Peyer's patch (tissue), 4 donors: ENCODE results near the gene NEURL1B.

Experiments
- POLR2A ChIP-seq, 2 donors: fragments of 450-650 bp; IDR thresholded peaks; one replicate each; pipeline ENCODE4 v1.5.1; 2017; ENCODE audit warnings: antibody characterized with exemption in 2 of 2, mild to moderate bottlenecking in 2 of 2, moderate library complexity in 2 of 2
- TF ChIP-seq, protein P1 (sequence below), 6 experiments: fragments of 450-650 bp in 4 of 6; fragments of 200-600 bp in 2 of 6; sonication (generic) in 1 of 6; IDR thresholded peaks; one replicate each; pipeline ENCODE4 v1.5.1; 2017 to 2019; ENCODE audit warnings: antibody characterized with exemption in 6 of 6, mild to moderate bottlenecking in 3 of 6, moderate library complexity in 1 of 6

DNA sequence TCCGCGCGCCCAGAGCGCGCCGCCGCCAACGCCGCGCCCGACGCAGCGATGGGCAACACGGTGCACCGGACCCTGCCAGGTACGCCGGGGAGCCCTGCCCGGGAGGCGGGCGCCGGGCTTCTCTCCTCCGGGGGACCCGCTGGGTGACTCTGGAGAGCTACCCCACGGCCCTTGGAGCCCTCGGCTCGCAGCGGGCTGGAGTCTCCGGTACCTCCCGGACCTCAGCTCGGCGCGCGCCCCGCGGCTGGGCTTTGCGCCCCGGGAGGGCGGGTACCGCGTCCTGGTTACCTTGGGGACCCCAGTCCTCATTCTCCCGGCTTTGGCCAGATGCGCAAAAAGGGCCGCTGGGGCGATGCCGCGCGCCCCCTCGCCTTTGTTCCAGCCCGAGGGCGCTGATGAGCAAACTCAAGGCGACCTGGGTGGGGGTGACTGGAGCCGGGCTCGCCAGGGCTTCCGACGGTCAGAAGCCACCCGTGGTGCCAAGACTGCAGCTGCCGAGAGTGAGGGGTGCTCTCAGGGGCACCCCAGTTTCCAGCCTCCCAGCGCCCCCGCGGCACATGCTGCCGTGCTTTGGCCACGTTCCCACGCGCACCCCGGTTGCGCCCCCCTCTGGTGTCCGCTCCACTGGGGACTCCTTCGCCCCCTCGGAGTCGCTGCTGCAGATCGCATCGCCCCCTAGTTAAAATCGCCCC, 442 bp downstream of the NEURL1B start:
- TF ChIP-seq, protein P1, sequence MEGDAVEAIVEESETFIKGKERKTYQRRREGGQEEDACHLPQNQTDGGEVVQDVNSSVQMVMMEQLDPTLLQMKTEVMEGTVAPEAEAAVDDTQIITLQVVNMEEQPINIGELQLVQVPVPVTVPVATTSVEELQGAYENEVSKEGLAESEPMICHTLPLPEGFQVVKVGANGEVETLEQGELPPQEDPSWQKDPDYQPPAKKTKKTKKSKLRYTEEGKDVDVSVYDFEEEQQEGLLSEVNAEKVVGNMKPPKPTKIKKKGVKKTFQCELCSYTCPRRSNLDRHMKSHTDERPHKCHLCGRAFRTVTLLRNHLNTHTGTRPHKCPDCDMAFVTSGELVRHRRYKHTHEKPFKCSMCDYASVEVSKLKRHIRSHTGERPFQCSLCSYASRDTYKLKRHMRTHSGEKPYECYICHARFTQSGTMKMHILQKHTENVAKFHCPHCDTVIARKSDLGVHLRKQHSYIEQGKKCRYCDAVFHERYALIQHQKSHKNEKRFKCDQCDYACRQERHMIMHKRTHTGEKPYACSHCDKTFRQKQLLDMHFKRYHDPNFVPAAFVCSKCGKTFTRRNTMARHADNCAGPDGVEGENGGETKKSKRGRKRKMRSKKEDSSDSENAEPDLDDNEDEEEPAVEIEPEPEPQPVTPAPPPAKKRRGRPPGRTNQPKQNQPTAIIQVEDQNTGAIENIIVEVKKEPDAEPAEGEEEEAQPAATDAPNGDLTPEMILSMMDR (IDR thresholded peaks at IDR 0.05) = peak in 1 of 6 experiments; percentile 16
- no peak for TF ChIP-seq POLR2A (IDR thresholded peaks at IDR 0.05)
